Loucy (cell line): Measurements from ENCODE around the gene COL23A1.

ENCODE experiments used
- EZH2phosphoT487 ChIP-seq: fragments of 200-600 bp; IDR thresholded peaks from 2 replicates; pipeline ENCODE4 v1.6.1; 2018; ENCODE audit warnings: antibody characterized with exemption, mild to moderate bottlenecking, moderate library complexity, borderline replicate concordance
- TF ChIP-seq, protein P1 (sequence below): fragments of 200-600 bp; sonication (generic); conservative IDR thresholded peaks from 2 replicates; pipeline ENCODE4 v1.5.1; 2014; ENCODE audit warnings: mild to moderate bottlenecking, antibody characterized with exemption, low read length

DNA sequence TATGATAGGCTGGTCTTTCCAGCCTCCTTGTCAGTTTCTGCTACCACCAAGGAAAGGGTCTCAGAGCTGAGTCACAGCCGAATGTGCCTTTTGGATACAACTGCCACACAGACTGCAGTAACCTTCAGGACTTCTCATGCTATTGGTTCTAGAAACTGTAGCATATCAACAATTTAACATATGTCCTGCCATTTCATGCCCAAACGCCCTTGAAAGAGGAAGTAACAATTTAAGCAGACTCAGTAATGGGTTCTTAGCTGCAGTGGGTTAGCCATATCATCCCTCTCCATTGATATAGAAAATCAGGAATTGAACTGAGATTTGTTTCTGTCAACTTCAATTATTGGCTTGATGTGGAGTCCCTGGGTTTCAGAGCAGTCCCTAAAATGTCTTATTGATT is 40.8 kb upstream of the COL23A1 start:
- TF ChIP-seq, protein P1, sequence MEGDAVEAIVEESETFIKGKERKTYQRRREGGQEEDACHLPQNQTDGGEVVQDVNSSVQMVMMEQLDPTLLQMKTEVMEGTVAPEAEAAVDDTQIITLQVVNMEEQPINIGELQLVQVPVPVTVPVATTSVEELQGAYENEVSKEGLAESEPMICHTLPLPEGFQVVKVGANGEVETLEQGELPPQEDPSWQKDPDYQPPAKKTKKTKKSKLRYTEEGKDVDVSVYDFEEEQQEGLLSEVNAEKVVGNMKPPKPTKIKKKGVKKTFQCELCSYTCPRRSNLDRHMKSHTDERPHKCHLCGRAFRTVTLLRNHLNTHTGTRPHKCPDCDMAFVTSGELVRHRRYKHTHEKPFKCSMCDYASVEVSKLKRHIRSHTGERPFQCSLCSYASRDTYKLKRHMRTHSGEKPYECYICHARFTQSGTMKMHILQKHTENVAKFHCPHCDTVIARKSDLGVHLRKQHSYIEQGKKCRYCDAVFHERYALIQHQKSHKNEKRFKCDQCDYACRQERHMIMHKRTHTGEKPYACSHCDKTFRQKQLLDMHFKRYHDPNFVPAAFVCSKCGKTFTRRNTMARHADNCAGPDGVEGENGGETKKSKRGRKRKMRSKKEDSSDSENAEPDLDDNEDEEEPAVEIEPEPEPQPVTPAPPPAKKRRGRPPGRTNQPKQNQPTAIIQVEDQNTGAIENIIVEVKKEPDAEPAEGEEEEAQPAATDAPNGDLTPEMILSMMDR, result no peak
- no peak for TF ChIP-seq EZH2phosphoT487
